NCI-H146 (cell line): ENCODE results near the gene ABCC1.
"Not testable (repeated sequence)": the region's sequence is repeated elsewhere in the genome, so short reads cannot be mapped to it uniquely, and the experiment has no call there.

ENCODE experiments used
- DNase-seq: peaks from one replicate; lab custom pipeline; 2025; lab: John Stamatoyannopoulos, UW

ABCC1 gene

DNA sequence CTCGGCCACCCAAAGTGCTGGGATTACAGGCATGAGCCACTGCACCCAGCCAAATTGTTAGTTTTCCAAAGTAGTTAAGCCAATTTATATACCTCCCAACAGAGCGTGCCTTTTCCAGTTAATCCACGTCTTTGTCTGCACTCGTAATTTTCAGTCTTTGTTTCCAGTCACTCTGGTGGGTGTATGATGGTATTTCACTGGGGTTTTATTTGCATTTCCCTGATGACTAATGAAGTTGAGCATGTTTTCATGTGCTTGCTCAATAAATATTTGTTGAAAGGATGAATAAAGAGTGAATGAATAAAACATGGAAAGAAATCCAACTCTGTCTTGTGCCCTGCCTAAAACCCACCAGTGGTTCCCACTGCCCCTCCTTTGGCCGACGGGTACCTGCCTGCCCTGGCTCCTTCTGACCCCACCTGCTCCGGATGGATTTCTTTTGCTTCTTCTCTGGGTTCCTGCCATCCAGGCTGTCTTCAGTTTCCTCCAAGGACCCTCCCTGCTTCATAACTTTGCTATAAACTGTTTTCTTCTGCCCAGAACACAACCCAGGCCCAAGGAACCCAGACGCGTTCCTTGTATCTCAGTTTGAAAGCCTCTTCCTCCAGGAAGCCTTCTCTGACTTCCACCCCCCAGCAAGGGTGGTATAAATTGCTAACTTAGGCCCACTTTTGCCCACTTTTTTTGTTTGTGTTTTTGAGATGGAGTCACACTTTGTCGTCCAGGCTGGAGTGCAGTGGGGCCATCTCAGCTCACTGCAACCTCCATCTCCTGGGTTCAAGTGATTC, 3.0 kb upstream of the ABCC1 start:
- DNase-seq: peak; percentile 46

DNA sequence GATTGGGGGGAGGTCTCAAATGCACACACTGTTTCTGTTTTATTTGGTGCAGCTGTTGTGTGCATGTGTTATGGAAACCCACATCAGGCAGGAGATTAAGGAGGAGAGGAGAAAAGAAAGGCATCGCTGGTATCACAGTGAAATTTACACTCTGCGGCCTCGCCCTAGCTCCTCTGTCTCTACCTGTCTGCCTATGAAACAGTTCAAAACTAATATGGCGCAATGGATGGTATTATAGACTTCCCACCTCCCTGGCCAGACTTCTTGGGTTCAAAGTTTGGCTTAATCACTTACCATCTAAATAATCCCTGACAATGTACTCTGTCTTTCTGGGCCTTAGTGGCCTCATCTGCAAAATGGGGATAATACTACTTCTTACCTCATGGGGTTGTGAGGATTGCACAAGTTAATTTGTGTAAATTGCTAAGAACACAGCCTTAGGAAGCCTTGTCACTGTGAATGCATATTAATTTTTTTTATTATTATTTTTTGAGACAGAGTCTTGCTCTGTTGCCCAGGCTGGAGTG, 1.4 kb upstream of the ABCC1 start:
- DNase-seq: no peak

DNA sequence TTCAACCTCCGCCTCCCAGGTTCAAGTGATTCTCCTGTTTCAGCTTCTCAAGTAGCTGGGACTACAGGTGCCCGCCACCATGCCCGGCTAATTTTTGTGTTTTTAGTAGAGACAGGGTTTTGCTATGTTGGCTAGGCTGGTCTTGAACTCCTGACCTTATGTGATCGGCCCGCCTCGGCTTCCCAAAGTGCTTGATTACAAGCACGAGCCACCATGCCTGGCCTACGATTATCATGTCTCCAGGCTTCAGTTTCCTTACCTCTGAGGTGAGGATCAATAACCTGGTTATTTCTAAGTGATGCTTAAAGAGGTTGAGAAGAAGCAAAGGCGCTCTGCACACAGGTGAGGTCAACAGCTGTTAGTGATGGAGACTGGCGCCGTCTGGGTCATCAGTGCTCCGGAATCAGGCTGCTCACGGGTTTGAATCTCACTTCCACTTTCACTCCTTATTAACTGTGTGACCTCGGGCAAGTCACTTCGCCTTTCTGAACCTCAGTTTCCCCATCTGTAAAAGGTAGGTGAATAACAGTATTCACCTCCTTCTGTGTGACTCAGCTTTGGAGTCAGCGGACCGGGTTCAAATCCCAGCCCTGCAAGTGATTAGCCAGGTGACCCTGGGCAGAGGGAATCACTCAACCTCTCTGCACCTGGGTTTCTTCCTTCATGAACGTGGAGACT, 745 bp upstream of the ABCC1 start:
- DNase-seq: peak; percentile 47

DNA sequence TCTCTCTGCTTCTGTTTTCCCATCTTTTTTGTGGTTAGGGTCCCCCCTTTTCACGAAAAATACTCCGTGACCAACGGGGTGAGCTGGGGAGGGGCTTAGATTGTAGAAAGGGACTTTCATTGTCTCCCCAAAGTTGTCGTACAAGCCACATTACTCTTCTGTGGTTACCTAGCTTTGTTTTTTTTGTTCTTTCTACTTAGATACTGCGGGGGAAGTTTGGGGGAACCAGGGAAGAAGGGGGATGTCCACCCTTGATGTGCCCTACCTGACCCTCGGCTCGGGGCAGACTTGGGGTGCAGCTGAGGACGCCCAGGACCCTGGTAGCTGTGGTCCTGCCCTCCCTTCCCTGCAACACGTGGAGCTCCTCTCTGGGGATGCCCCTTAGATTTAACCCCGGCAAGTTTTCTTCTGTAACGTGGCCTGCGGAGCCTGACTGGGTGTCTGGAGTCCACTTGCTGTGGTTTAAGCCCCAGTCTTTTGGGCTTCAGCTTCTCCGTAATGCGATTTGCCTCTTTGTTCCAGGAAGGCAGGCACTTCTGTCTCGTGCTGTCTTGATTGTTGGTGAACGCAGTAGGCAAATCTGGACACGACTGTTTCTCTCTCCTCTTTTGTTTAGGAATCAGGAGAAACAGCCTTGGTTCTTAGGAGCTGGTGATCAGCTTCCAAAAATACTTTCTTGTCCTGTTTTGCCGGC, 892 bp downstream of the ABCC1 start:
- DNase-seq: peak; percentile 23

DNA sequence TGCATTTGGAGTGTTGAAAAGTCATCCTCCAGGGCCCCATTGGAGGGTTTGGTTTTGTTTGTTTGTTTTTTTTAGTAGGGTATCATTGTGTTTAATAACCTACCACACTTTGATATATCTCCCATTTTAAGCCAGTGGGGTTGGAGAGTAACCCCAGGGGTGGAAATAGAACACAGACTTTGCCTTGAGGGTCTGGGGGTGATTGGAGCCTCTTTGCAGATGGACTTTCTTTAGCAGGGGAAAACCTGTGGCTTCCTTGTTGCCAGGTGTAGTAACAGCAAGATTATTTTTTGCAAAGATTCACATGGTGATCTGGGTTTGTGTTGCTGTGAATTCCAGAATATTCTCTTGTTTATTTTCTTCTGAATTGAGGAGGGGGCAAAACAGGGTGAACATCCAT, 1.5 kb downstream of the ABCC1 start:
- DNase-seq: no peak

DNA sequence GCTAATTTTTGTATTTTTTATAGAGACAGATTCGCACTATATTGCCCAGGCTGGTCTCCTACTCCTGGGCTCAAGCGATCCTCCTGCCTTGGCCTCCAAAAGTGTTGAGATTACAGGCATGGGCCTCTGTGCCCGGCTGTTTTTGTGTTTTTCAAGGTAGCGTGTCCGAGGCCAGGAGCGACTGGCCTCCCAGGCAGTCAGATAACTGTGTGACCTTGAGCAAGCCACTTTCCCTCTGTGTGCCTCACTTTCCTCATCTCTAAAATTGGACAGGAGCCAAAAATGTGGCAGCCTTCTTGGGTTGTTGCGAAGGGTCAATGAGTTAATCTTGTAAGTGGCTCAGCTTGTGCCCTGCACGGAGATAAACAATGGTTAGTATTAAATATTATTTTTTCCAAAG, 2.4 kb downstream of the ABCC1 start:
- DNase-seq: no peak

DNA sequence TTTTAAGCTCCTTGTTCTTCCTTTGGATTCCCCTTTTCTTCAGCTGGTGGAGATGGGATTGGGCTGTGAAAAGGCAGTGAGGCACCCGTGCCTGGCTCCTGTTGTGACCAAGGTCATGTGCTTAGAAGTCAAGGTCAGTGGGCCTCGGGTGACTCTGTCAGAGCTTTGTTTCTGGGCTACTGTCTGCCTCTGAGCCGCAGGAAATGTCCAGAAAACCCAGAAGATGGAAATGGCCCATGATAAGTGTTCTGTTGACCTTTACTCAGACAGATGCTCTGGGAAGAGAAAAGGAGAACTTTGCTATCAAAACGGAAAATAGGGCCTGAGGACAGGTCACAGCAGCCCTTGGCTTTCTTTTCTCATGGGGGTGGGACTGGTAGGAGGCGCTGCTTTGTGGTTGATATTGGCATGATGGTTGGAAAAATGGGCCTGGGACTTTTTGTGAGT, 2.9 kb downstream of the ABCC1 start:
- no peak for DNase-seq

DNA sequence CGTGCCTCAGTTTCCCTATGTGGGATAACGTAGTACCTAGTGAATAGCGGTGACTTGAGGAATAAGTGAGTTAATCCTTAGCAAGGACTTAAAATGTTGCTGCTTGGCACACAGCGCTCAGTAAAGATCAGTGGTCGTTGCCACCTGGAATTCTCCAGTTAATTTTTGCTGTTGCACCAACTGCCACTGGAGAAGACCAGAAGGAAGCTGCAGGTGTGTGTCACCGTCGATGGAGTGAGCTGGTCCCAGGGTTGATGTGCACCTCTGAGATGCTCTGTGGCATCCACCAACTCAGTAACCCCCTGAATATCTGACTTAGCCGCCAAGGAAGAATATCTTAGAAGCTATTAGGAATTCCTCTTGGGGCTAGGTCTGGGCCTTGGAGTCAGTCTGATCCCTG, 4.1 kb downstream of the ABCC1 start:
- no peak for DNase-seq

DNA sequence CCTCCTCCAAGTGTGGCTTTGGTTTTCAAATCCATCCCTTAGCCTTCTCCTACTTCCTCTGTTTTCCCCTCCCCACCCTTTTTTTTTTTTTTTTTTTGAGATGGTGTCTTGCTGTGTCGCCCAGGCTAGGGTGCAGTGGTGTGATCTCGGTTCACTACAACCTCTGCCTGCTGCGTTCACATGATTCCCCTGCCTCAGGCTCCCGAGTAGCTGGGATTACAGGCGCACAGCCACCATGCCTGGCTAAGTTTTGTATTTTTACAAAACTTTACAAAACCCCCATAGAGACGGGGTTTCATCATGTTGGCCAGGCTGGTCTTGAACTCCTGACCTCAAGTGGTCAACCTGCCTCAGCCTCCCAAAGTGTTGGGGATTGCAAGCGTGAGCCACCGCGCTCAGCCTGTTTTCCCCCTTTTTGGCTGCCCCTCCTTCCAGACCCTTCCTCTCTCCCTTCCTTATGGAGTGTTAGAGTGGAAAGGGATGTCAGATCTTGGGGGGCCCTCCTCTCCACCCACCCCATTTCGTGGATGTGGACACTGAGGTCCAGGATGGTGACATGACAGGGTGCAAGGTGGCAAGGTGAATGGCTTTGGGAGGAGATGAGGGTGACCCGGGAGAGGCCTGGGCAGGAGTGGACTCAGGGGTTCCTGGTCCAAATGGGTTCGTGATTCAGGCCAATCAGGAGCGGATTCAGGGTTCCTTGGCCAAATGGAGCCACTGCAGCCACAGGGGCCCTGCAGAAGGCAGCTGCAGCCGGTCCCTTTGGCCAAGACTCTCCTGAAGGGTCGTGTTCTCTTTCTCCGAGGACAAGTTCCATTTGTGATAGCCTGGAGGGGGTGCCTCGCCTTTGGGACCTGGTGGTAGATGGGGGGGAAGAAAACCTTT, 4.8 kb downstream of the ABCC1 start:
- DNase-seq: no peak

DNA sequence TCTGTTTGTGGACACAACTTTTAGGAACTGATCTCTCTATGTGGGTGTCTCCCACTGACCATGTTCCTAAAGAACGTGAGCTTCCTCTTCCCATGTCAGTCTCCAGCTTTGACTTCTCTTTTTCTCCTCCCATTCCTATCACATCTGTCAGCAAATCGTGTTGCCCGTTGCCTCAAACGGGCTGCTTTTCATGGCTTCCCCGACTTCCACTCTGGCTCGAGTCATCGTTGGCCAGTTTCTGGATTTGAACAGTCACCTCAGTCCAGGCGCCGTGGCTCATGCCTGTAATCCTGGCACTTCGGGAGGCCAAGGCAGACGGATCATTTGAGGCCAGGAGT, 5.4 kb downstream of the ABCC1 start:
- no peak for DNase-seq

DNA sequence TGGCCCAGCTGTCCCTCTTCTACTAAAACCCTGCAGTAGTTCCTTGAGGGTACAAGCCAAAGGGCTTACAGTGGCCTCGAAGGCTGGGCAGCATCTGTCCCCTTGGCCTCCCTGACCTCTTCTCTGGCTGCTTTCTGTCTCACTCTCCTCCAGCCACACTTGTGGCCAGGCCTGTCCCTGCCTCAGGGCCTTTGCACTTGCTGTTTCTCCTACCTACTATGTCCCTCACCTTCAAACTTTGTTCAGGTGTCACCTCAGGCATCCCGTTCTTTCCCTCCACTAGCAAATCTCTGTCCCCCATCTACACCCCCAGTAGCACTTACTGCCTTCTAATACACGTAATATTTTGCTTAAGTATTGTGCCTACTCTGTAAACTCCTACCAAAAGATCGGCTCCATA, 6.0 kb downstream of the ABCC1 start:
- no peak for DNase-seq

DNA sequence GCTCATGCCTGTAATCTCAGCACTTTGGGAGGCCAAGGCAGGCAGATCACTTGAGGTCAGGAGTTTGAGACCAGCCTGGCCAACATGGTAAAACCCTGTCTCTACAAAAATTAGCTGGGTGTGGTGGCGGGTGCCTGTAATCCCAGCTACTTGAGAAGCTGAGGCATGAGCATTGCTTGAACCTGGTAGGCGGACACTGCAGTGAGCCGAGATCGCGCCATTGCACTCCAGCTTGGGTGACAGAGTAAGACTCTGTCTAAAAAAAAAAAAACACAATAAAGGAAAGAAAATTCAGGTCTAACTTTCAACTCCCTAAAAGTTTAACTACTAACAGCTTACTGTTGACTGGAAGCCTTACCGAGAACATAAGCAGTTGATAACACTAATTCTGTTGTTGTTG, 6.7 kb downstream of the ABCC1 start:
- not testable (repeated sequence) for DNase-seq

DNA sequence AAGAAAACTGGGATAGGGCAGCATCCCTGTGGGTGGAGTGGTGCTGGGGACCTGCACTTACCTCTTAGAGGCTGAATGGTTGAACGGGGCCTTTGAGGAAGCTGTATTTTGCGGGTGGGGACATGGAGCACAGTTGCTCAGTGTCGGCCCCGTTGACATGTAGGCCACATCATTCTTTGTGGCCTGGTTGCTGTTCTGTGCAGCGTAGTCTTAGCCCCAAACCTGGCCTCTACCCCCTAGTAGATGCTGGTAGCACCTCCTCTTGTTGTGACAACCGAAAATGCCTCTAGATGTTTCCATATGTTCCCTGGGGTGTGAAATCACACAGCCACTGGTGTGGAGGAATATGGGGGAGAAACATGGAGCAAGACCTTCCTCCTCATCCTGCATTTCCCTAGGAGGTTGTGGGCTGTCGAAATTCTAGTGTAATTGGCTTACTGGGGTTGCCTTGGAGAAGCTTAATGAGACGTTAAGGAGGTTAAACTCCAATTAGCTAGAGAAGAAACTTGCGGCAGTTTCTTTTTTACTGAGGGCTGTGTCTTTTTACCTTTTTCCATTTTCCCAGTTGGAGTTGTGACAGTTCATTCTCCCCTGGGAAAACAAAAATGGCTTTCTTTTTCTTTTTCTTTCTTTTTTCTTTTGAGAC, 9.4 kb downstream of the ABCC1 start:
- no peak for DNase-seq

DNA sequence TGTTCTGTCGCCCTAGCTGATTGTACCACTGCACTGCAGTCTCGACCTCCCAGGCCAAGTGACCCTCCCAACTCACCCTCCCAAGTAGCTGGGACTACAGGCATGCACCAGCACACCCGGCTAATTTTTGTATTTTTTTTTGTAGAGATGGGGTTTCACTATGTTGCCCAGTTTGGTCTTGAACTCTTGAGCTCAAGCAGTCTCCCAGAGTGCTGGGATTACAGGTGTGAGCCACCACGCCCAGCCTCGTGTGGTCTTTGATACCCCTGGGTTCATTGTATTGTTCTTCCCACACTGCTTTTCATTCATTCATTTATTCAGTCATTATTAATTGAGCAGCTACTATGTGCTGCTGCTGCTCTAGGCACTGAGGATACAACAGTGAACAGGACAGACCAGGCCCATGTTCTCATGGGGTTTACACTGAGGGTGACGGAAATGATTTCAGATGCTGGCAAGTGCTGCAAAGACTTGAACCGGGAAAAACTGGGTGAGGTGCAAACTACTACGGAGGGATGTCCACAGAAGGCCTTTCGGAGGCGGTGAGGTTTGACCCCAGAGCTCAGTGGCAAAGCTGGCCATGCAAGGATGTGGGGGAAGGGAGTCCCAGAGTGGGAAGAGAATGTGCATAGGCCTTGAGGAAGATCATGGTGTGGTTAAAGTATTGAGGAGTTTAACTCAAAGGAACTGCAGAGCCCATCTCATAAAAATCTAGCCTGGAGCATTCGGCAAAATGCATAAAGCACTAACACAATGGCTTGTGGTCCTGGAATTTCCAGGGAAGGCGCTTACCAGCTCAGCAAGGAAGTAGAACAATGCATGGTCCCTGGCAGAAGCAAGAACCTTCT, 10.9 kb downstream of the ABCC1 start:
- no peak for DNase-seq

DNA sequence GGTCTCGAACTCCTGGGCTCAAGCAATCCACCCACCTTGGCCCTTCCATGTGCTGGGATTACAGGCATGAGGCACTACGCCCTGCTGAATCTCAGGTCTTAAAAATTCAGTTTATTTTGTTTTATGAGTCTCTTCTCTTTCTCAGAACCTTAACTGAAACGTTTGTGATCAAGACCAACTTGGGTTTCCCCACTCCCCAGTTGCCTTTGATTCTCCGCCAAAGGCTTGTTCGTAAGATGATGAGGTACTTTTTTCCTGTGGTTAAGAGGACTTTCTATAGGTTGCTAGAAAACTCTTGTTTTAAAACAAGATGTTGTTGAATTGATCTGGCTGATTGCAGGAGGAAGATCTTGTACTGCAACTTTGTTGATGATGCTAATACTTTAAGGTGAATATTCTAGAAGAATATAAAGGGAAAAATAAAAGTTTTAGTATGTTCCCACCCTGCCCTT, 11.7 kb downstream of the ABCC1 start:
- DNase-seq: no peak

DNA sequence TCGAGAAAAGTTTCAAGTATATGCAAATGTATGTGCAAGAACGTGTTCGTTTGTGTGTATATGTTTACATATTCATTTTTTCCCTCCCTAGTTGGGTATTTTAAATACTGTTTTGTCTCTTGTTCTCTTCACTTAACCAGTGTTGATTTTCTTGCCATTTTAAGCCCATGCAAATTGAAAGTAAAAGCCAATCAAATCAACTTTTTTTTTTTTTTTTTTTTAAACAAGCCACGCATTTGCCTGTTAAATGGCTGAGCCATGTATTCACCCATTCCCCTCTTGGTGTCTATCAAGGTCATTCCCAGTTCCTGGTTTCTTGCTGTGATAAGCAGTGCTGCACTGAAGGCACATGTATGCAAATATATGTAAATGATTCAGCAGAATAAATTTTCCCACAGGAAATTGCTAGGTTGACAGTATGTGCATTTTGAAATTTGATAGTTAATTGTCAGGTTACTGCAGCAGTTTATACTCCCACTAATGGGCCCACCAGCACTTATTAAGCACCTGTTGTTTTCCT, 12.2 kb downstream of the ABCC1 start:
- no peak for DNase-seq

DNA sequence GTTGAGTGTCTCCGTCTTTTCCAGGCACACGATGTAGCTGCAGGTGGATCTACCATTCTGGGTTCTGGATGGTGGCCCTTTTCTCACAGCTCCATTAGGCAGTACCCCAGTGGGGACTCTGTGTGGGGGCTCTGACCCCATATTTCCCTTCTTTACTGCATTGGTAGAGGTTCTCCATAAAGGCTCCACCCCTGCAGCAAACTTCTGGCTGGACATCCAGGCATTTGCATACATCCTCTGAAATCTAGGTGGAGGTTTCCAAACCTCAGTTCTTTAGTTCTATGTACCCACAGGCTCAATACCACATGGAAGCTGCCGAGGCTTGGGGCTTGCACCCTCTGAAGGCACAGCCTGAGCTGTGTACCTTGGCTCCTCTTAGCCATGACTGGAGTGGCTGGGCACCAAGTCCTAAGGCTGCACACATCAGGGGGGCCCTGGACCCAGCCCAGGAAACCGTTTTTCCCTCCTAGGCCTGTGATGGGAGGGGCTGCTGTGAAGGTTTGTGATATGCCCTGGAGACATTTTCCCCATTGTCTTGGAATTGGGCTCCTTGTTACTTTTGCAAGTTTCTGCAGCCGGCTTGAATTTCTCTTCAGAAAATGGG, 14.0 kb downstream of the ABCC1 start:
- no peak for DNase-seq

DNA sequence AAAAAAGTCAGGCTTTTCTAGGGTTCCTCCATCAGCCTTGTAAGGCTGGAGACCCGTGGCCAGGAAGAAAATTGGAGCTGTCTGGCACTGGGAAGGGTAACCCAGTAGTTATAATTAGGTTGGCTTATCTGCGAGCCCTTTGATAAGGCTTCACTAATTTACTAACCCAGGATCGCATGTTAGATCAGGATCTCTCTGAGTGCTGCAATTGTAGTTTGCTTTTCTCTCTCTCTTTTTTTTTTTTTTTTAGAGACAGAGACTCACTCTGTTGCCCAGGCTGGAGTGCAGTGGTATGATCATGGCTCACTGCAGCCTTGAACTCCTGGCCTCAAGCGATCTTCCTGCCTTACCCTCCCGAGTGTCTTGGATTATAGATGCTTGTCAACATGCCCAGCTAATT, 17.0 kb downstream of the ABCC1 start:
- no peak for DNase-seq

DNA sequence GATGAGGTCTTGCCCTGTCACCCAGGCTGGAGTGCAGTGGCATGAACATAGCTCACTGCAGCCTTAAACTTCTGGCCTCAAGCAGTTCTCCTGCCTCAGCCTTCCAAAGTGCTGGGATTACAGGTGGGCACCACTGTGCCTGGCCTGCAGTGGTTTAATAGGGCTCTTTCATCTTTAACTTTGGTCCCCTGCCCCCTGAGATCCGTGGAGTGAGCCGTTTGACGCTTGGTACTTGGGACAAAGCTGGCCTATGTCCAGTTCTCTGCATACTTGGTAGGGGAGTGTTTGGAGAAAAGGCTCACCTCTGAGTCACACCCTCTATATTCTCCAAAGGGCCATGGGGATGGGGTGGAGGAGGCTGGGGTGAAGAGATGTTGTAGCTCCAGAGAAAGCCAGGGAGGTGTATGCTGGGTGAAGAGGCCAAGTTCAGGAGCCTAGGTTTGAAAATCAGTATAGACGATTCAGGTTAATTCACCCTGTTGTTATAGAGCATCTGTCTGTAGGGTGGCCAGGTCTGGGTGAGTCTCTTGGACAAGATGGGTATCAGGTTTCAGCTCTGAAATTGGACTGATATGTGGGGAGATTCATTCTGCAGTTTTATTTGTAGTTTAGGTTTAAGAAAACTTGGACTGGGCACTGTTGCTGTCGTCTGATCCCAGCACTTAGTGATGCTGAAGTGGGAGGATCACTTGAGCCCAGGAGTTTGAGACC, 17.6 kb downstream of the ABCC1 start:
- no peak for DNase-seq
